ENCODE measurements around the gene NFIA.

DNA sequence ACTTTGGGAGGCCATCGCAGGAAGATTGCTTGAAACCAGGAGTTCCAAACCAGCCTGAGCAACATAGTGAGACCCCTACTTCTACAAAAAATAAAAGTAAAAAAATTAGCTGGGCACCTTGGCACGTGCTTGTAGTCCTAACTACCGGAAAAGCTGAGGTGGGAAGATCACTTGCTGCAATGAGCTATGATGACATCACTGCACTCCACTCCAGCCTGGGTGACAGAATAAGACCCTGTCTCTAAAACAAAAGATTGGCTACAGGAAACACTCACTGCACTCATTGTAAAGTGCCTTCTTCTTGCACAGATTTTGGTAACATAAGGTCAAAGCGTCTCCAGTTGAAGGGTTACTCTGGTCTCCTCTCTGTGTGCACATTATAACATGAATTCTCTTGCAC is 336.8 kb downstream of the NFIA start:
- TF ChIP-seq, protein P1, sequence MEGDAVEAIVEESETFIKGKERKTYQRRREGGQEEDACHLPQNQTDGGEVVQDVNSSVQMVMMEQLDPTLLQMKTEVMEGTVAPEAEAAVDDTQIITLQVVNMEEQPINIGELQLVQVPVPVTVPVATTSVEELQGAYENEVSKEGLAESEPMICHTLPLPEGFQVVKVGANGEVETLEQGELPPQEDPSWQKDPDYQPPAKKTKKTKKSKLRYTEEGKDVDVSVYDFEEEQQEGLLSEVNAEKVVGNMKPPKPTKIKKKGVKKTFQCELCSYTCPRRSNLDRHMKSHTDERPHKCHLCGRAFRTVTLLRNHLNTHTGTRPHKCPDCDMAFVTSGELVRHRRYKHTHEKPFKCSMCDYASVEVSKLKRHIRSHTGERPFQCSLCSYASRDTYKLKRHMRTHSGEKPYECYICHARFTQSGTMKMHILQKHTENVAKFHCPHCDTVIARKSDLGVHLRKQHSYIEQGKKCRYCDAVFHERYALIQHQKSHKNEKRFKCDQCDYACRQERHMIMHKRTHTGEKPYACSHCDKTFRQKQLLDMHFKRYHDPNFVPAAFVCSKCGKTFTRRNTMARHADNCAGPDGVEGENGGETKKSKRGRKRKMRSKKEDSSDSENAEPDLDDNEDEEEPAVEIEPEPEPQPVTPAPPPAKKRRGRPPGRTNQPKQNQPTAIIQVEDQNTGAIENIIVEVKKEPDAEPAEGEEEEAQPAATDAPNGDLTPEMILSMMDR (IDR thresholded peaks at IDR 0.05): no peak
- TF ChIP-seq POLR2A (IDR thresholded peaks at IDR 0.05): no peak
